GM18951 (cell line): ENCODE results near the gene SLC5A11.
"Not testable (repeated sequence)": the region's sequence is repeated elsewhere in the genome, so short reads cannot be mapped to it uniquely, and the experiment has no call there.

ENCODE experiments used
- POLR2A ChIP-seq: IDR thresholded peaks from 4 replicates; pipeline ENCODE4 v1.6.1; 2011; ENCODE audit warnings: mild to moderate bottlenecking; ENCODE audit not compliant: insufficient read length, insufficient read depth; ENCODE audit errors: extremely low read depth
- in situ Hi-C: fragments of 300-500 bp; cut with MboI; formaldehyde crosslinking; loops from one replicate; pipeline ENCODE4 v1.12.0; 2022; ENCODE audit warnings: low sequenced_read_pairs, mixed read lengths, inconsistent platforms; ENCODE audit not compliant: unreplicated experiment

The SLC5A11 gene

GRCh38 chr16:24844101-24845030 lies 1.4 kb upstream of the SLC5A11 start:
- no peak for TF ChIP-seq POLR2A
- in situ Hi-C loops = no loop called here

GRCh38 chr16:24845031-24845365 lies 765 bp upstream of the SLC5A11 start:
- in situ Hi-C loops = not testable (repeated sequence)

DNA sequence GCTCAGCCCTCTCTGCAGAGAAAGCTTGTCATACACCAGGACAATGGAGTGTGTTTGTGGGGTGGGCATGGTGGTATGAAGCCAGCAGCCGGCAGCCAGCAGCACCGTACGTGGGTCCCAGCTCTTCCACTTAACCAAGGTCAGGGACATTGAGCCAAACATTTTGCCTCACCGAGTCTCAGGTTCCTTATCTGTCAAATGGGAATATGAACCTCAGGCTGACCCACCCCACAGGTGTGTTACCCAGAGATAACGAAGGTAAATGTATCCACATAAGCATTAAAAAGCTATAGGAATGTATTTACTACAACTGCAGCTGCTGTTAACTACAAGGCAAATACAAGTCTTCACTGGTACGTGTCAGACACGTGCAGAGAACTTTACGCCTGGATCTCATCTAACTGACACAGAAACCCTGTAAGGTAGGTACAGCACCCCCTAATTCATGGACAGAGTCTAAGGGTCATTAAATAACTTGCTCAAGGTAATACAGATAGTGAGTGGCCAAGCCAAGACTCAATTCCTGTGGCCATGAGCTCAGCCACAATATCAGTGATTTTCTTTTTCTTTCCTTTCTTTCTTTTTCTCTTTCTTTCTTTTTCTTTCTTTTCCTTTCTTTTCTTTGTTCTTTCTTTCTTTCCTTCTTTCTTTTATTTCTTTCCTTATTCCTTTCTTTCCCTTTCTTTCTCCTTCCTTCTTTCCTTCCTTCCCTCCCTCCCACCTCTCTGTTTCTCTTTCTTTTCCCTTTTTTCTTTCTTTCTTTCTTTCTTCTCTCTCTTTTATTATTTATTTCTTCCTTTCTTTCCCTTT lies 990 bp downstream of the SLC5A11 start:
- in situ Hi-C loops = no loop called here
- TF ChIP-seq POLR2A = no peak

GRCh38 chr16:24847358-24847664 lies 1.5 kb downstream of the SLC5A11 start:
- in situ Hi-C loops = no loop called here
- no peak for TF ChIP-seq POLR2A

GRCh38 chr16:24848065-24848464 lies 2.3 kb downstream of the SLC5A11 start:
- TF ChIP-seq POLR2A = no peak
- in situ Hi-C loops = no loop called here

GRCh38 chr16:24849641-24850040 lies 3.9 kb downstream of the SLC5A11 start:
- in situ Hi-C loops = no loop called here
- no peak for TF ChIP-seq POLR2A

- no peak for TF ChIP-seq POLR2A
- in situ Hi-C loops = no loop called here
These were observed 4.7 kb downstream of the SLC5A11 start for GRCh38 chr16:24850289-24850938.

DNA sequence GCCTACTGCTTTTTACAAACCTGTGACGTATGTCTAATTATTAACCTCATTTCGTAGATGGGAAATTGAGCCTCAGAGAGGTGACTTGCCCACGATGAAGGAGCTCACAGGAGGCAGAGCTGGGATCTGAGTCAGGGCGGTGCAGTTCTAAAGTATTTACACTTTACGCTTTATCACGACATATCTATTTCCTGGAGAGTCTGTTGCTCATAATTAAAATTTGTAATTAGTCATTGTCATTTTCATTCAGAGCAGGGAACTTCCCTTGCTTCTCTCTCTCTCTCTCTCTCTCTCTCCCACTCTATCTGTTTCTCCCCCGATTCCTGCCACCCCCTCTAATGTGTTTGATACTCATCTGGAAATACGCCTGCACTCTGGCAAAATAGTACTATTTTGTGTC lies 5.9 kb downstream of the SLC5A11 start:
- no peak for TF ChIP-seq POLR2A
- in situ Hi-C loops = no loop called here

DNA sequence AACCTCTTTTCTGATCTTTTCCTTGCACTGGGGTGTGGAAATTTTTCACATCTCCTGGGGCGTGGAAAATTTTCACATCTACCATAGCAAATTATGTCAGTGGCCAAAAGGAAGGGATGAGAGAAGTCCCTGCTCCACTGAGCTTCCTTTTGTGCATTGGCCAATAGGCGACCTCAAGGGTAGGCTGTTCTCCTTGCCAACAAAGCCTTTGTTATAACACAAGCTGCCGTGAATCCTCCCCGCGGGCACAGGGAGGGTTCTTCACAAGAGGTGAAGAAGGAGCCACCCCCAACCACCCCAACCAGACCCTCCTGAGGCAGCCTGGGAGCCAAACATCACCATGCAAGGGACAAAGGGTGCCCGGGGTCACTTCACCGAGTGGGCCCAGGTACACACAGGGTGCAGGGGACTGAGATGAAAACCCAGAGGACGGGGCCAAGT lies 6.5 kb downstream of the SLC5A11 start:
- no peak for TF ChIP-seq POLR2A
- in situ Hi-C loops = no loop called here

- in situ Hi-C loops = no loop called here
- no peak for TF ChIP-seq POLR2A
These were observed 7.5 kb downstream of the SLC5A11 start for GRCh38 chr16:24853169-24853824.

GRCh38 chr16:24853830-24854229 lies 8.1 kb downstream of the SLC5A11 start:
- in situ Hi-C loops = no loop called here
- no peak for TF ChIP-seq POLR2A

DNA sequence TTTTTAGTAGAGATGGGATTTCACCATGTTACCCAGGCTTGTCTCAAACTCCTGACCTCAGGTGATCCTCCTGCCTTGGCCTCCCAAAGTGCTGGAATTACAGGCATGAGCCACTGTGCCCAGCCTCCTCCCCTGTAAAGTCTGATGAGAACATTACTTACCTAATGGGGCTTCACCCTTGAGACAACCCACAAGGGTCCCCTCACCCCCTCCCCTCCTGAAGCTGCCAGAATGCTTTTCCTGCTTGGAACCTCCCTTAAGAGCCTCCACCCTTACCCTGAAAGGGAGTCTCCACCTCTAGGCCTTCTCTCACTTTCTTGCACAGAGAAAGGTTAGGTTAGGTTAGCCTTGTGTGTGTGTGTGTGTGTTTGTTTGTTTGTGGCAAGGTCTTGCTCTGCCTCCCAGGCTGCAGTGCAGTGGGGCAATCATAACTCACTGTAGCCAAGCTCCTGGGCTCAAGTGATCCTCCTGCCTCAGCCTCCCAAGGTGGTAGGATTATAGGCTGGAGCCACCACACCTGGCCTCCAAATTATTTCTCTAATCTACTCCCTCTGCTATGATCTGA lies 8.9 kb downstream of the SLC5A11 start:
- in situ Hi-C loops = no loop called here
- no peak for TF ChIP-seq POLR2A

DNA sequence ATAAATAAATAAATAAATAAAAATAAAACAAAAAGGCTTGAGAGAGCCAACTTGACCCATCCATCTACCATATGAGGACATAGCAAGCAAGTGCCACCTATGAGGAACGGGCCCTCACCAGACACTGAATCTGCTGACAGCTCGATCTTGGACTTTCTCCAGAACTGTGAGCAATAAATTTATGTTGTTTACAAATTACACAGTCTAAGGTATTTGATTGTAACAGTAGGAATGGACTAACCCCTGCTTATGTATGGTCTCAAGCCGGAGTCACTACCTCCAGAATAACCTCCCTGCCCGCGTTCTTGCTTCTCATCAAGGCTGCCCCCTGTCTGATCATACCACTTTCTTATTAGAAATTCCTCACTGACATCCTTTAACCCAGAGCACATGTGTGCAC lies 9.9 kb downstream of the SLC5A11 start:
- in situ Hi-C loops = no loop called here
- no peak for TF ChIP-seq POLR2A

- in situ Hi-C loops = not testable (repeated sequence)
These were observed 11.1 kb downstream of the SLC5A11 start for GRCh38 chr16:24856871-24857270.
